Stimulated activated CD4-positive, alpha-beta T cell treated with anti-CD3 and anti-CD28 coated beads, Interleukin-4, amount 100 ng/mL, for 24 hours (primary cell): ENCODE measurements around the gene CADPS.

Experiments used
- DNase-seq: peaks from one replicate; pipeline ENCODE4 v3.0.0-alpha.2; 2020

The CADPS gene

GRCh38 chr3:62405135-62405534 lies 470.1 kb downstream of the CADPS start:
- no peak for DNase-seq

- no peak for DNase-seq
Observed at GRCh38 chr3:62404321-62404720, 470.9 kb downstream of the CADPS start.

GRCh38 chr3:62403765-62404164 lies 471.5 kb downstream of the CADPS start:
- DNase-seq: no peak

DNA sequence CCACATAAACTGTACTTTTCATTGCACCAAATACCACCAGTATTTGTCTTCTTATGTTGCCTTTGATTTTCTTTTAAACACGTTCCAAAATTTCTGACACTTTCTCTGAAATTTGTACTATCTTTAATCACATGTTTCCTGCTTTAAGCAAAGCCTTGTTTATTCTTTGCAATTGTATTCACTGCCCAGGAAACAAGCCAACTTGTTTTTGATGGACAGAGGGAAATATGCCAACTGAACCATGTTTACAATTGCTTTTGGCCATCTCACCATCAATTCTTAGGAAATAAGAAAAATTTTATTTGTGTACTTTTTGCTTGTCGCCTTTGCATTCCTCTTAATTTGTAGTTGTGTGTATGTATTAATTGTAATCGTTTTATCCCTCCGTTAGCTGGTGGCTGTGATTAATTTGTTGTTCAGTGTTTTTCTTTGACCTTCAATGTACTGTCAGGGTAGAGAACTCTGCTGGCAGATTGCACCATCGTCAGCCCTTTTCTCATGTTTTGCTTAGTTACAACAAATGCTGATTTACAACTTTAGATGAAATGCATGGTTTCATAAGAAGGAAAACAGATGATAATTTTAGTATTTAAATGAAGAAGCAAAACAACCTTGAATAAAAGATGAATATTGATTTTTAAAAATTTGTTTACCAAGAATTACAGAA lies 482.5 kb downstream of the CADPS start:
- no peak for DNase-seq

- DNase-seq: no peak
Observed at GRCh38 chr3:62387251-62387650, 488.0 kb downstream of the CADPS start.

DNA sequence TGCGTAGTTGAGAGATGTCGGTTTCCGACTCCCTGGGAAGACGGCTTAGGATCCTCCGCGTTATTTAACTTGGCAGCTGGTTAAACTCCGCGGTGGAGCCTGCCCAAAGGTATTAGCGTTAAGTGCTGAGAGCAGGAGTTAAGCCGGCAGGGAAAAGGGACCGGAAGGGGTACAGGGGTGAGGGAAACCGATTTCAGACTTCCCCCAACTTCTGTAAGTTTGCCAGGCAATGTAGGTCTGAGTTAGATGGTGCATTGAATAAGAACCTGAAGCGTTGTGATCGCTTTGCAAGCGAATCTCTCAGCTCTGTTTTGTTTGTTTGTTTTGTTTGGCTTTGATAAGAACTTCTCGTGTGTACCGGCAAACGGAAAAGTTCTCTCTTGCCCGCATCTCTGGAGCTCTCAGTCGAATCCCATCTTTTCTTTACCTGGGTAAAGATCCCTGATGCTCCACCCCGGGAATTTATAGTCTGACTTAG lies 495.9 kb downstream of the CADPS start:
- DNase-seq: no peak

GRCh38 chr3:62378921-62379320 lies 496.3 kb downstream of the CADPS start:
- DNase-seq: no peak

- no peak for DNase-seq
Observed at GRCh38 chr3:62378311-62378789, 496.9 kb downstream of the CADPS start.

GRCh38 chr3:62376906-62377877 lies 498.0 kb downstream of the CADPS start:
- DNase-seq: no peak

DNA sequence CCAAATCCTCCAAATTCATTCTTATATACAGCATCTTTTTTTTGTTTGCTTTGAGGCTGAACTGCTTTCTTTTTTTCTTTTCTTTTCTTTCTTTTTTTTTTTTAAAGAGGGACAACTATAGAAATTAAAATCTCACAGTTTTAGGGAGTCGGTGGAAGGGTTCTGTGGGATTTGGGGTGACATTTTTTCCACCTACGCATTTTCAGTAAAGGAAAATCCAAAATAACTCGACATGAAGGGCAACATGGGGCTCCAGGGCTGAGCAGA lies 498.8 kb downstream of the CADPS start:
- no peak for DNase-seq

DNA sequence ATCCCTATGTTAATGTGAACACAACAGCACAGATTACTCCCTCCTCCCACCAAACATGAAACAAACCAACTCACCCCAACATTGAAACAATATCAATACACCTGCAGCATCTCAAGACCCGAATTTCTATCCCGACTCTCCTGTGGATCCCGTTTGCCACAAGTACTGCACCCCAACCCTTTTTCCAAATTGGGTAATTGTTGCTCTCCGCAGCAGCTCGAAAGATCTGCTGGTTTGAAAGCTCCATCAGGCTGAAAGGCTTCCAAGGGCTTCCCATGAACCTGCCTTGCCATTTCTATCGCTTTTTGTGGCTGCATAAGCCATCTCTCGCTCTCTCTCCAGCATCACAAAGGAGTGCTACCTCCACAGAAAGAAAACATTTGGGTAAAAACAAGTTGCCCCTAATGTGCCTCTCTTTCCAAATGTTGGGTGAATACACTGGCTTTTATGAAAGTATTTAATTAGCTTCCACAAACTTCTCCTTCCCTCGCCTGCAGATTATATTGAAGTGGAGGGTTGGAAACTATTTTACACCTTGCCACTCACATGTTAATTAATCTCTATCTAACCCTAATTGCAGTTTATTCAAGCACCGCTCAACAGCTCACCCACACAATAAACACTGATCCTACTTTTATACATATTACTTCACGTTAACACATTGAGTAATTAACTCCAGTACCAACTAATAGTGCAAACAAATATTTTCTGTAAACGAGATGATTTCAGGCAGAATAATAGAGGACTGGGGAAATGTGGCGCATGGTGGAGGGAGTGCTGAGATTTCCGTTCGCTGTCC lies 499.4 kb downstream of the CADPS start:
- DNase-seq: no peak

DNA sequence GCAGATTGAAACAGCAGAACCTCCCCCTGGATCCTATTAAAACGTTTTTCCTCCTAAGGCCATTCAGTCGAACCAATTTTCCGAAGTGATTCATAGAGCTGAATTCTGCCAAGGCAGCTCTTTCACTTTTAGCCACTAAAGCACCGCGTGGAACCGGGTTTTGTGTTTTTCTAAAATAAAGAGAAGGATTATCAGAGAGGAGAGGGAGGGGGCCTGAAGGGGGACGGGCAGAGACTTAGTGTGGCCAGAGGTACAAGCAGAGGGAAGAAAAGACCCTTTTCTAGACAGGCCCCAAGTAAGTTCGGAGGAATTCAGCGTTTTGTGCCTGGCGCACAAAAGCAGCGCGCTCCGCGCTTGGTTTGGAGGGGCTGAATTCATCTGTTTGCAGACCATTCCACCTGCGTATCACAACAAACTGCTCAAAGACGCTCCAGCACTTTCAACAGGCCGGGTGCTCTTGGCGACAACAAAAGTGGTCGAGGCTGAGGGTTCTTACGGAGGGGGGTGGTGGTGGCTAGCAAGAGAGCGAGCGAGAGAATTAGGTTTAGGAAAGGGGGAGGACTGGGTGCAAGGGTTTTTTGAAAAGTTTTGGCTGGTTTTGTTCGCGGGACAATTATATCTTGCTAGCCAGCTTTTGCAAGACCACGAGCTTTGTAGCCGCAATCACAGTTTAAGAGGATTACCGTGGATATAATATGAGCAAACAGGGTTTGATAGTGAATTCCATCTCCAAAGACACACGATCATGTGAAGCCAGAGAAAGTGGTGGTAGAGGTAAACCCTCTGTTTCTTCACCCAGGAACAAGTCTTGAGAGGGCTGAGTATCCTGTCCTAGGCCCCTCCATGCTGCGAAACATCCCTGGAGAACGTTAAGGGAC lies 500.6 kb downstream of the CADPS start:
- DNase-seq: no peak

DNA sequence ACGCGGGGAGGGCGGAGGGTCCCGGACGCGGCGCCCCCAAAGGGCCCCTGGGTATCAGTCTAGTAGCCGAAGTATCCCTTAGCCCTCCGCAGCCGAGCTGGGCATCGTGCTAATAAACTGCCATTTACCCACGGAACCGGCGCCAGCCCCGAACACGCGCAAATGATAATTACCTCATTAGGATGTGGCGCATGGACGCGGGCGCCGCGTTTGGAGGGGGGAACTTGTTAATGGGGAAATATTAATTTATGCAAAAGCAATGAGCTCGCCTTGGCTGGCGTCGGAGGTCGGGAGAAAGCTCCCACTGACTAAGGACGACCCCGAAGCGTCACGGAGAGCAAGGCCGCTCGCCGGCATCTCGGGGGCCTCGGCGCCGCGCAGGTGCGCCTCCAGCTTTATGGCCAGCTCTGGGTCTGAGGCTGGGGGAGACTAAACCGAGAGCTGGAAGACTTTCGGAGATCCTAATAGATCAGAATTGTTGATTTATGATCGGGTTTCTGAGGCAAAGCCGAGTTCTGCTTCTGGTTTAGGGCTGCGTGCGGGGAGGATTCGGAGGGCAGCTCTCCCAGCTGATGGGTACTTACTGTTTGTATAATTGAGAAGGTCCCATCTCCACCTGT lies 501.4 kb downstream of the CADPS start:
- no peak for DNase-seq

DNA sequence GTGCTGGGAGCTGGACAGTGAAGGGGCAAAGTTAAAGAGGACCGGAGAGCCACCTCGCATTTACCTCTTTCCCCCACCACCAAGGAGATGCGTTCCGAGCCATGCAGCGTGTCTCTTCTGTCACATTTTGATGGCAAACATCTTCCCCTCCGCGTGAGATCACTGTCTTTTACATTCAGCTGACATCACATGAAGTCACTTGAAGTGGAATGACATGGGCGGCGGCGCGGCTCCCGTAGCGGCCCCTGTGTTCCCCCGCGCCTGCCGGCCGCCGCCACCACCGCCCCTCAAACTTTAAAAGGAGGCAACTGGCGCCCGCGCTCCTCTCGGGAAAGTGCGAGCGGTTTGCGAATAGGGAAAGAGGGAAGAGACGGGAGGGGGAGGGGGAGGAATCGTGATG lies 502.0 kb downstream of the CADPS start, which contains the start of gene FEZF2:
FEZF2 (minus strand) TSS at position 336 of the 400 bp plus-strand sequence. CDS start 682 bp downstream, outside the sequence.
- no peak for DNase-seq

- no peak for DNase-seq
Observed at GRCh38 chr3:62372621-62373041, 502.6 kb downstream of the CADPS start.

- no peak for DNase-seq
Observed at GRCh38 chr3:62371720-62372591, 503.3 kb downstream of the CADPS start.

DNA sequence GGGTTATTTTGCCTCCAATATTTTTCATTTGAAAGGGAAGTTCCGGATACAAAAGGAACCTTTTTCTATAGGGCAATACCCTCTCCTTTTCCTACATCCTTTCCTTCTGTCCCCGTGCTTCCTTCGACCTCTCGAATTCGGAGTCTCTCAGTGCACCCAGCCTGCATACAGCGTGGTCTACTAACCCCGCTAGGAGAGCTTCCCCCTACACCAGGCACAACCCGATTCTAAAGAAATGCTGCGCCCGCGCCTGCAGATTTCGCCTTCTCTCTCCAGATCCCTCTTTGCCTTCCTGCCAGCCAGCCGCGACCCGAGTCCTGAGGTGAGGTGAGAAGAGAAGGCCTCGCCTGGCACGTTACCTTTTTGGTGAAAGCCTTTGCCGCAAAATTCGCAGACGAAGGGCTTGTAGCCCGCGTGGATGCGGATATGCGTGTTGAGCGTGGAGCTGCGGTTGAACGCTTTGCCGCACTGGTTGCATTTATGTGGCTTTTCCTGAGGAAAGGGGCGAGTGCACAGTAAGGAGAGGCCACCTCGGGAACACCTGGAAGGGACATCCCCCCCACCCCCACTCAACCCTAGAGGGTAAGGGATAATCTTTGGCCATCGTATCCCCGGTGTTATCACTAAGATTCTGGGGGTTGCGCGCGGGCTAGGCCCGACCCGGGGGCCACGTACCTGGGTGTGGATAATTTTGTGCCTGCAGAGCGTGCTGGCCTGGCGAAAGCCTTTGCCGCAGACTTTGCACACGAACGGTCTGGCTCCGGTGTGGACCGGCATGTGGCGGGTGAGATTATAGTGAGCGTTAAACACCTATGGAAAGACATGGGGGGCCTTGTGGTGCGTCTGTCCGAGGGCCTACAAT lies 504.1 kb downstream of the CADPS start:
- DNase-seq: no peak

GRCh38 chr3:62370112-62370857 lies 504.9 kb downstream of the CADPS start:
- no peak for DNase-seq

DNA sequence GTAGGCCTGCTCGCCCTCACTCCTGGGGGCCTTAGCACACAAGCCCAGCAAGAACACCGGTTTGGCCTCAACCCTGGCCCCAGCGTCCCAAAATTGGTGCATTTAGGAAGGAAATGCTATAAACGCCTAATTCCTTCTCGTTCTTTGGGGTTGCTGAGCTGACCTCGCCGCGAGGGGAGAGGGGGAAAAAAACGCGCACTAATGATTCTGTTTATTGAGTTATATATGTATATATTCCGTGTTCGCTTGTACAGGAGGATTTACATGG lies 505.8 kb downstream of the CADPS start:
- no peak for DNase-seq
